Endothelial cell of umbilical vein (primary cell): ENCODE measurements around the gene ALOX5AP. TPM values are rescaled to one million over a fixed set of nuclear protein-coding genes. Genes with fewer than 3 reads are reported as not detected.

Experiments used
- BruUV-seq: library from RNA; stranded (reverse); fragments of 400-500 nt; replicated peaks from 2 replicates; lab custom pipeline; 2021; lab: Mats Ljungman, UMichigan
- CTCF ChIA-PET: fragments of 300-600, 350-600 bp; sonication (Branson Sonifier 250); formaldehyde crosslinking; loops from one replicate; lab custom pipeline; 2021; ENCODE audit warnings: antibody characterized with exemption, inconsistent platforms; lab: Charles Lee
- POLR2A ChIA-PET: fragments of 300-600, 350-600 bp; sonication (Branson Sonifier 250); formaldehyde crosslinking; loops from one replicate; lab custom pipeline; 2021; ENCODE audit warnings: antibody characterized with exemption, inconsistent platforms; lab: Charles Lee
- DNase-seq: peaks from one replicate; pipeline ENCODE4 v3.0.0-alpha.2; 2011; ENCODE audit warnings: low read depth, low spot score
- FAIRE-seq: peaks from 2 replicates; lab custom pipeline; 2011; peaks lifted over from hg19 to GRCh38; lab: Jason Lieb, UNC
- H2AFZ ChIP-seq: 2 replicates; pipeline ENCODE4 v1.6.0; 2012; ENCODE audit warnings: low read depth, low read length, control low read depth, inconsistent platforms
- H3K27ac ChIP-seq: 2 replicates; pipeline ENCODE4 v1.5.1; 2011; ENCODE audit warnings: low read depth, mild to moderate bottlenecking, control low read depth, low read length, moderate library complexity; ENCODE audit not compliant: insufficient read depth
- H3K27me3 ChIP-seq, 2 experiments: 2 replicates each; pipeline versions ENCODE4 v1.6.0 to v1.6.1; 2011; ENCODE audit warnings: low read length in 2 of 2, mixed read lengths in 1 of 2; ENCODE audit not compliant: control insufficient read depth in 2 of 2, insufficient read depth in 2 of 2
- H3K36me3 ChIP-seq, 2 experiments: 2 replicates in 1 of 2; 3 replicates in 1 of 2; pipeline ENCODE4 v1.5.1; 2011; ENCODE audit warnings: low read length in 2 of 2, mild to moderate bottlenecking in 1 of 2, moderate library complexity in 1 of 2; ENCODE audit not compliant: control insufficient read depth in 2 of 2, insufficient read depth in 2 of 2; ENCODE audit errors: extremely low read depth in 1 of 2
- H3K4me1 ChIP-seq: 3 replicates; pipeline ENCODE4 v1.5.1; 2011; ENCODE audit warnings: mild to moderate bottlenecking, low read length; ENCODE audit not compliant: control insufficient read depth, insufficient read depth; ENCODE audit errors: extremely low read depth
- H3K4me2 ChIP-seq: 2 replicates; pipeline ENCODE4 v1.6.1; 2011; ENCODE audit warnings: low read length, control low read depth, mixed read lengths; ENCODE audit not compliant: insufficient read depth
- H3K4me3 ChIP-seq, 3 experiments: fragments of 200-600 bp in 1 of 3; sonication (generic), shearing (Covaris generic) in 1 of 3; replicated peaks in 1 of 3; 2 replicates each; pipeline ENCODE4 v1.5.1; 2011 to 2016; ENCODE audit warnings: control low read depth in 3 of 3, low read length in 3 of 3, mild to moderate bottlenecking in 2 of 3, inconsistent platforms in 1 of 3, low read depth in 1 of 3, moderate library complexity in 1 of 3; ENCODE audit not compliant: insufficient read depth in 1 of 3
- H3K79me2 ChIP-seq: 2 replicates; pipeline ENCODE4 v1.6.0; 2012; ENCODE audit warnings: low read length, inconsistent platforms; ENCODE audit not compliant: control insufficient read depth, insufficient read depth
- H3K9ac ChIP-seq: replicated peaks from 2 replicates; pipeline ENCODE3; 2011; ENCODE audit warnings: low read length, control low read depth; ENCODE audit not compliant: insufficient read depth; ENCODE audit errors: extremely low read depth
- H3K9me1 ChIP-seq: replicated peaks from 3 replicates; pipeline ENCODE4 v1.6.0; 2011; ENCODE audit warnings: mild to moderate bottlenecking, low read length; ENCODE audit not compliant: control insufficient read depth, insufficient read depth; ENCODE audit errors: extremely low read depth
- H3K9me3 ChIP-seq: replicated peaks from 2 replicates; pipeline ENCODE4 v1.5.1; 2012; ENCODE audit warnings: low read length, inconsistent platforms; ENCODE audit not compliant: control insufficient read depth, insufficient read depth
- H4K20me1 ChIP-seq: replicated peaks from 2 replicates; pipeline ENCODE3; 2011; ENCODE audit warnings: mild to moderate bottlenecking, low read length; ENCODE audit not compliant: control insufficient read depth, insufficient read depth; ENCODE audit errors: extremely low read depth
- CTCF ChIP-seq, 2 donors: IDR thresholded peaks; 1 replicate in 1 of 2; 2 replicates in 1 of 2; pipeline ENCODE4 v1.5.1; 2011; ENCODE audit warnings: low read length in 2 of 2, mild to moderate bottlenecking in 2 of 2, moderate library complexity in 2 of 2, control low read depth in 1 of 2, inconsistent platforms in 1 of 2, low read depth in 1 of 2; ENCODE audit not compliant: insufficient read depth in 1 of 2; ENCODE audit errors: extremely low read depth in 1 of 2
- EZH2 ChIP-seq: IDR thresholded peaks from 2 replicates; pipeline ENCODE4 v1.6.1; 2012; ENCODE audit warnings: borderline replicate concordance, low read depth, mild to moderate bottlenecking, moderate library complexity, low read length, inconsistent platforms; ENCODE audit not compliant: severe bottlenecking
- FOS ChIP-seq: IDR thresholded peaks from 2 replicates; pipeline ENCODE4 v1.6.1; 2011; ENCODE audit warnings: mild to moderate bottlenecking, low read length, moderate library complexity, borderline replicate concordance; ENCODE audit not compliant: insufficient read depth
- GATA2 ChIP-seq: IDR thresholded peaks from 2 replicates; pipeline ENCODE4 v1.7.0; 2011; ENCODE audit warnings: low read depth, mild to moderate bottlenecking, moderate library complexity, mixed read lengths, low read length; ENCODE audit not compliant: insufficient read length, insufficient read depth
- JUN ChIP-seq: IDR thresholded peaks from 2 replicates; pipeline ENCODE4 v1.6.1; 2011; ENCODE audit warnings: borderline replicate concordance, low read depth; ENCODE audit not compliant: insufficient read length, insufficient read depth
- MYC ChIP-seq: IDR thresholded peaks from one replicate; pipeline ENCODE4 v1.6.1; 2011; ENCODE audit warnings: mild to moderate bottlenecking, low read depth, low read length
- POLR2A ChIP-seq: IDR thresholded peaks from 2 replicates; pipeline ENCODE4 v1.6.1; 2012; ENCODE audit warnings: low read depth, mild to moderate bottlenecking, control low read depth, low read length
- POLR2AphosphoS5 ChIP-seq: IDR thresholded peaks from 2 replicates; pipeline ENCODE4 v1.6.1; 2012; ENCODE audit warnings: low read depth, mild to moderate bottlenecking, control low read depth, low read length, moderate library complexity; ENCODE audit not compliant: insufficient read depth
- dilution Hi-C: fragments of 300-500 bp; cut with MboI; formaldehyde crosslinking; loops from one replicate; pipeline ENCODE4 v1.15.0; 2019; ENCODE audit warnings: low sequenced_read_pairs; ENCODE audit not compliant: extremely low pct_ligation_motif_present
- intact Hi-C: fragments of 100-400 bp; cut with micrococcal nuclease; formaldehyde crosslinking; loops from one replicate; pipeline ENCODE4 v1.10.0; 2022
- polyA plus RNA-seq, 4 experiments: library from polyadenylated mRNA; depleted of rRNA in 3 of 4; stranded (reverse) in 3 of 4; unstranded in 1 of 4; fragments of >200 nt; gene quantifications; 2 replicates each; pipeline versions ENCODE4 v1.2.1 to v1.2.3, GENCODE V29; 2011 to 2012; ENCODE audit warnings: missing spikeins in 1 of 4
- total RNA-seq: library from RNA; stranded (reverse); gene quantifications from 2 replicates; pipeline ENCODE4 v1.2.3, GENCODE V29; 2021
- TF ChIP-seq, protein P1 (sequence below): IDR thresholded peaks from 2 replicates; pipeline ENCODE4 v1.6.1; 2011; ENCODE audit not compliant: insufficient read depth, insufficient read length

Gene ALOX5AP
- total and polyA plus RNA-seq, 2 donors (not counting 3 experiments of a cell fraction or from before 2014, with no cell fraction given): 1.8 TPM; not detected in 1

DNA sequence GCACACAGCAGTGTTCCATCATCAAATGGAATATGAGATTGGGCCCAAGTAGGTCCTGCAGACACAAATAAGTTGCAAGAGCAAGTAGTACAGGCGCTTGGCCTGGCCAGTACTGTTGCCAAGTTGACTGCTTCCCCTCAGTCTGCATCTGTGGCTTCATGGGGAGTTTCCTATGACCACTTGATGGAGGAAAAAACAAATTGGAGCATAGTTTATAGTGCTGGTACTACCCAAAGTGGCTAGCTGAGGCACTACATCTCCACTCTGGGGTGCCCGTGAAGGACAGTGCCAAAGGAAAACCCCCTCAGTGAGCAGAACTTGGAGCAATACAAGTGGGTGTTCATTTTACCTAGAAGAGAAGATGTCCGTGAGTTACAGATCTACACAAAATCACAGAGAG lies 10.6 kb upstream of the ALOX5AP start:
- BruUV-seq: no TSS peak
- Histone ChIP-seq H3K27me3 (no peaks in the 10 kb centered on the region), H3K36me3 (no peaks in the 10 kb centered on the region), H3K9me1 (no peaks in the 10 kb centered on the region), H3K4me3 (no peak overlapping the region), H3K27ac (no peak overlapping the region), H3K9me3 (no peaks in the 10 kb centered on the region), H2AFZ (no peak overlapping the region), H4K20me1 (no peaks in the 10 kb centered on the region), H3K9ac (no peak overlapping the region), H3K79me2 (no peaks in the 10 kb centered on the region), H3K4me1 (no peaks in the 10 kb centered on the region), H3K4me2 (no peak overlapping the region)
- intact Hi-C loops (no loop called here), dilution Hi-C loops (no loop called here)
- POLR2A ChIA-PET: no interaction called here
- FAIRE-seq (no peak), DNase-seq (no peak)
- CTCF ChIA-PET: no interaction called here
- TF ChIP-seq EZH2: no peak
- no peak for TF ChIP-seq GATA2
- TF ChIP-seq FOS: no peak
- TF ChIP-seq CTCF (IDR thresholded peaks at IDR 0.05; ENCODE audit: extremely low read depth in 1 of 2, insufficient read depth in 1 of 2, low read depth in 1 of 2, low read length in 2 of 2): no peak
- no peak for TF ChIP-seq JUN
- TF ChIP-seq MYC: no peak
- TF ChIP-seq, protein P1, sequence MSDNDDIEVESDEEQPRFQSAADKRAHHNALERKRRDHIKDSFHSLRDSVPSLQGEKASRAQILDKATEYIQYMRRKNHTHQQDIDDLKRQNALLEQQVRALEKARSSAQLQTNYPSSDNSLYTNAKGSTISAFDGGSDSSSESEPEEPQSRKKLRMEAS: no peak
- TF ChIP-seq POLR2A: no peak
- TF ChIP-seq POLR2AphosphoS5: no peak
